ENCODE data around the gene ZC3H18. TPM values are rescaled to one million over a fixed set of nuclear protein-coding genes. Genes with fewer than 3 reads are reported as not detected.

Gene ZC3H18
- total RNA-seq, 2 donors from 2014 or later, result 103 TPM

DNA sequence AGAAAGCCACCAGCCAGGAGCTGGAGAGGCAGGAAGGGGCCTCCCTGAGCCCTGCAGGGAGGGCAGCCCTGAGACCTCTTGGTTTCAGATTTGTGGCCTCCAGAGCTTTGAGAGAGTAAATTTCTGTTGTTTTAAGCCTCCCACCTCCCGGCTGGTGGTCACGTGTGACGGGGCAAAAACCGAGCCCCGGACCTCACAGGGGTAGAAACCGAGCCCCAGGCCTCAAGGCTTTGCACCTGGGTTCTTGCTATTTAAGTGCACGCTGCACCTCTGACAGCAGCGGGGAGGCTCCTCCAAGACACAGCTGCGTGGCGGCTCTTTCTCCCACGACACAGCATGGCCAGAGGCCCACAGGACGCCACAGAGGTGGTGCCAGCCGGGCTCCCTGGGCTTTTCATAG lies 17.4 kb upstream of the ZC3H18 start:
- ATAC-seq (replicated peaks), result no peak
- peaks cover 4% of the 10 kb centered on the region for H3K27me3 Mint-ChIP-seq
- no peaks in the 10 kb centered on the region for H3K4me1 Mint-ChIP-seq
- H3K4me3 Mint-ChIP-seq, result no peak overlapping the region
- H3K27ac Mint-ChIP-seq, result no peak overlapping the region
- H3K36me3 Mint-ChIP-seq (ENCODE audit: low read depth), result no peaks in the 10 kb centered on the region
- H3K9me3 Mint-ChIP-seq, result no peaks in the 10 kb centered on the region

DNA sequence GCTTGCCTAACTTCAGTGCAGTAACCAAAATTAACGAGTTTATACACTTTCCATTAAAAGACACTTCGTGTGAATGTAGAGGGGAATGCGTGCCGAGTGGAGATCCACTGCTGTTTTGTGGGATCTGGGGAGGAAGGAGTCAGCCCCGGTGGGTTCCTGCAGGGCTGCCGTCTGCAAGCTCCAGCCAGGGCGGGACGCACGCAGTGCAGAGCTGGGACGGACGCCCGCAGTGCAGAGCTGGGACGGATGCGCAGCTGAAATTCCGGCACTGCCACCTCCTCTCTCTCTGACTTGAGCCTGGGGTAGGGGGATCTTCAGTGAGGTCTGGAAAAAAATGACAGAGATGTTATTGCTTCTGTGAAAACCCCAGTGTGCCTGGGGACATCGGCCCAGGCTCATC lies 16.5 kb upstream of the ZC3H18 start:
- no peak overlapping the region for H3K27ac Mint-ChIP-seq
- H3K4me3 Mint-ChIP-seq, result no peak overlapping the region
- no peaks in the 10 kb centered on the region for H3K4me1 Mint-ChIP-seq
- H3K27me3 Mint-ChIP-seq, result peaks cover 4% of the 10 kb centered on the region
- no peaks in the 10 kb centered on the region for H3K9me3 Mint-ChIP-seq
- no peaks in the 10 kb centered on the region for H3K36me3 Mint-ChIP-seq (ENCODE audit: low read depth)
- no peak for ATAC-seq (replicated peaks)

DNA sequence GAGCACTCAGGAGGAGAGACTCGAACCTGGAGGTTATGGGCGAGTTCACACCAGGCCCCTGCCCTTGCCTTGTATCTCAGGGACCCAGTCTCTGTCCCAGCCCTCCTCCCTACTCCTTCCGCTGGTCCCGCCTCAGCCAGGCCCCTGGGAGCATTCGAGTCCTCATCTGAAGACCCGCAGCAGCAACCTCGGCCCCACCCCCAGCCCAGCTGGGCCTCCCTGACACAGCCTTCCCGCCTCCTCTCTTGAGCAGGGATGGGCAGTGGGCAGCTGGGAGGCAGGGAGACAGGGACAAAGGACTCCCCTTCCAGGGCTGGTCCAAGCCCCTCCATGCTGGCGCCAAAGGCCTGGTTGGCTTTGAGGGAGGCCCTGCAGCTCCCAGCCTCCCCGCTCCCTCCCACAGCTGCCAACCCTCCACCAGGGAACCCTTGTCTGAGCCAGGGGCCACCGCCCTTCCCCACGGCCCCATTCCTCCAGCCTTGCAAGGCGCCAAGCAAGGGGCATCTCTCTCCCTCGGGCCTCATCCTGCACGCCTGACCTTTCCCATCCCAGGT lies 15.4 kb upstream of the ZC3H18 start:
- H3K27me3 Mint-ChIP-seq, result peaks cover 4% of the 10 kb centered on the region
- no peak for ATAC-seq (replicated peaks)
- no peaks in the 10 kb centered on the region for H3K4me1 Mint-ChIP-seq
- H3K27ac Mint-ChIP-seq, result no peak overlapping the region
- H3K36me3 Mint-ChIP-seq (ENCODE audit: low read depth), result no peaks in the 10 kb centered on the region
- H3K9me3 Mint-ChIP-seq, result no peaks in the 10 kb centered on the region
- H3K4me3 Mint-ChIP-seq, result no peak overlapping the region

DNA sequence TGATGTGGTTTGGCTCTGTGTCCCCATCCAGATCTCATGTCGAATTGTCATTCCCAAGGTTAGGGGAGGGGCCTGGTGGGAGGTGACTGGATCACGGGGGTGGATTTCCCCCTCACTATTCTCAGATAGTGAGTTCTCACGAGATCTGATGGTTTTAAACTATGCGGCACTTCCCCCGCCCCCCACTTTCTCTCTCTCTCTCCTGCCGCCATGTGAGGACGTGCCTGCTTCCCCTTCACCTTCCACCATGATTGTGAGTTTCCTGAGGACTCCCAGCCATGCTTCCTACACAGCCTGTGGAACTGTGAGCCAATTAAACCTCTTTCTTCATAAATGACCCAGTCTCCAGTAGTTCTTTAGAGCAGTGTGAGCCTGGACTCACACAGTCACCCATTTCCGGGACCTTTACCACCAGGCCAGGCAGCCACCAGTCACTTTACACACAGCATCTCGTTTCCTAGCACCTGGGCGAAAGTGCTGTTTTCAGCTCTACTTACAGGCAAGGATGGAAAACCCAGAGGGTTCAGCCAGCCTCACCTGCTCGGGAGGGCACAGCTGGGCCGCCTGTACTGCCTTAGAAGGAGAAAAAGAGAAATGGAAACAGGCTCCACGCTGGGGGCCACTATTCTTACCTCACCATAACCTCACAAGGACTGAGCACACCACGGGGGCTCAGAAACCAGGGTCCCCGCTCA lies 13.8 kb upstream of the ZC3H18 start:
- Mint-ChIP-seq H3K36me3 (ENCODE audit: low read depth) (no peaks in the 10 kb centered on the region), H3K27ac (no peak overlapping the region), H3K27me3 (peaks cover 7% of the 10 kb centered on the region), H3K9me3 (no peaks in the 10 kb centered on the region), H3K4me3 (no peak overlapping the region), H3K4me1 (no peaks in the 10 kb centered on the region)
- no peak for ATAC-seq (replicated peaks)

DNA sequence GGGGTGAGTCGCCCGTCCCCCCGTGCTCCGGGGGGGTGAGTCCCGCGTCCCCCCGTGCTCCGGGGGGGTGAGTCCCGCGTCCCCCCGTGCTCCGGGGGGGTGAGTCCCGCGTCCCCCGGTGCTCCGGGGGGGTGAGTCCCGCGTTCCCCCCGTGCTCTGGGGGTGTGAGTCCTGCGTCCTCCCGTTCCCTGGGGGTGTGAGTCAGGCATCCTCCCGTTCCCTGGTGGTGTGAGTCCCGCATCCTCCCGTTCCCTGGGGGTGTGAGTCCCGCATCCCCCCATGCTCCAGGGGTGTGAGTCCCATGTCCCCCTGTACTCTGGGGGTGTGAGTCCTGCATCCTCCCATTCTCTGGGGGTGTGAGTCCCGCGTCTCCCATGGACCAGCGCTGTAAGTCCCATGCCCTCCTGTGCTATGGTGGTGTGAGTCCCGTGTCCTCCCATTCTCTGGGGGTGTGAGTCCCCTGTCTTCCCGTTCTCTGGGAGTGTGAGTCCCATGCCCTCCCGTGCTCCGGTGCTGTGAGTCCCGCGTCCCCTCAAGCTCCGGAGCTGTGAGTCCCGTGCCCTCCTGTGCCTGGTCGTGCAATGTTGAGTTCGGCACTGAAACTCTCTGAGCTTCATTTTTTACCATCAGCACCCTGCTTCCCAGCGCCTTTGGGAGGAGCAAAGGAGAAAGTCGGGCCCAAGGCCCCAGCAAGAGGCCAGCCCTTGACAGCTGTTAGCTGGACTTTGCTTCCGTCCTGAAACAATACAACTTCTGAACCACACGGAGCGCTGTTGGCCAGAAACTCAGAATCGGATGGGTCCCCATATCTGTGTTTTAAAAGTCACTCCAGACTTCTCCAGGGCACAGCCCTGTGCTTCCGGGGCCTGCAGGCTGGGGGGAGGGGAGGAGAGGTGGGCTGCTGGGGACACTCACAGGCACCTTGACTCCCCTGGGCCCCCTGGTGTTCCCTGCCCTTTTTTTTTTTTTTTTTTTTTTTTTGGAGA lies 11.5 kb upstream of the ZC3H18 start:
- no peaks in the 10 kb centered on the region for H3K36me3 Mint-ChIP-seq (ENCODE audit: low read depth)

DNA sequence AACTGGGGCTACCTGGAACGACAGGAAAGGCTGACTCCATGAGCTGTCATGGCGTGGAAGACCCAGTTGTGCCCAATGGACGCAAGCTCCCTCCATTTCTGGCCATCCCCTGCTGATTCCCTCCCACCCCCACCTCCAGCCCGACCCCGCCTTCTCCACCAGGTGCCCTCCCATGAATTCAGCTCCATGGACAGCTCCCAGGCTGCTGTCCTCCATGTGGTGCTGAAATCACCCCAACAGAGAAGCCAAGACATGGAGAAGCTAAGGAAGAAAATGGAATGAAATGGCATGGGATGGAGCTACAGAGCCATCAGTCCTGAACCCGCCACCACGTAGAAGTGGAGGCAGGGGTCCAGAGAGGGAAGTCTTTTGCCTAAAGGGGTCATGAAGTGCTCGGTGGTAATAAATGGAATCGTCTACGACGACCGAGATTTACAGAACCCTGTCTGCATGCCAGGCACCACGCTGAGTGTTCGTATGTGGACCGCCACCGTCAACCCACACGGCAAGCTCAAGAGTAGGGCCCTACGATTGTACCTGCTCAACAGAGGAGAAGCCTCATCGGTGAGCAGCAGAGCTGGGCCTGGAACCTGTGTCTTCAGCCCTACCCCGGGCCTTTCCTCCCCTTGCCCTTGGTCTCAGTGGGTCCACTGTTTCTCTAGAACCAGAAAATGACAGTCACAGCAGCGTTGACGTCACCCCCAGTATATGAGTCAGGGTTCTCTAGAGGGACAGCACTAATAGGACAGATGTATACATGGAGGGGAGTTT lies 9.3 kb upstream of the ZC3H18 start:
- Mint-ChIP-seq H3K4me1 (no peaks in the 10 kb centered on the region), H3K27ac (no peak overlapping the region), H3K36me3 (ENCODE audit: low read depth) (no peaks in the 10 kb centered on the region), H3K27me3 (peaks cover 7% of the 10 kb centered on the region), H3K9me3 (no peaks in the 10 kb centered on the region), H3K4me3 (no peak overlapping the region)
- peak; percentile 28 for ATAC-seq (replicated peaks)

More for the DNA sequence above, 11.5 kb upstream of the ZC3H18 start:
- H3K27me3 Mint-ChIP-seq, result peaks cover 7% of the 10 kb centered on the region
- no peaks in the 10 kb centered on the region for H3K9me3 Mint-ChIP-seq
- no peak for ATAC-seq (replicated peaks)
- H3K27ac Mint-ChIP-seq, result no peak overlapping the region
- no peak overlapping the region for H3K4me3 Mint-ChIP-seq
- no peaks in the 10 kb centered on the region for H3K4me1 Mint-ChIP-seq

DNA sequence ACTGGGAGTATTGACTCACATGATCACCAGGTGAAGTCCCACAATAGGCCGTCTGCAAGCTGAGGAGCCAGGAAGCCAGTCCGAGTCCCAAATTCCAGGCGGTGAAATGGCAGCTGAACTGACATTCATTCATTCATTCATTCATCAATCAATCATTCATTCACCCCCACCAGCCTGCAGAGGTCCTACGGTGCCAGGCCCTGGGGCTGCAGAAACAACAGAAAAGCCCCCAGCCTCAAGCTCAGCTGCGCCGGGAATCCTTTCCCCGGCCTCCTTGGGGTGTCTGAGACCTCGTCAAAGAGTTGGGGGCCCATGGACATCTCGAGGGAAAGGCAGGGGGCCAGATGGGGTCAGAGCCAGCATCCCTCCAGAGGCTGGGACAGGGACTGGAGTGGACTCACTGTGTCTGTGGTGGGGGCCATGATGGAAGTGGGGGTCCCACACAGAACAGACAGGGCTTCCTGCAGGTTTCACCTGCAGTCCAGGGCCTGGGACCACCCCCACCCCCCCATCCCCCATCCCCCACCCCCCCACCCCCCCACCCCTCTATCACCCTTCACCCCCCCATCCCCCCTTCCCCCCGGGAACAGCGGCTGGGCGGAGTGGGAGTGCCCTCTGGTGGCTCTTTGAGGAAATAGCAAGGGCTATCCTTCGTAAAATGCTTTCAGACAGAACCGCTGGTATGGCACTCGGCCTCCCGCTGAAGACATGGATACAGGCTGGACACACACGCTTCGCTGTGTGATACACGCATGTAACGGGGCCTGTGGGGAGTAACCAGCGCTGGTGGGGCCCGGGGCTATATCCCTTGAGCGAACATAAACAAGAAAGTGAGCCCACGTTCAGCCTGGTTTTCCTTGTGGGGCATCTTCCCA lies 8.5 kb upstream of the ZC3H18 start:
- Mint-ChIP-seq H3K9me3 (no peaks in the 10 kb centered on the region), H3K4me1 (peaks cover 7% of the 10 kb centered on the region), H3K36me3 (ENCODE audit: low read depth) (no peaks in the 10 kb centered on the region), H3K27me3 (peaks cover 7% of the 10 kb centered on the region), H3K4me3 (no peak overlapping the region), H3K27ac (no peak overlapping the region)
- ATAC-seq (replicated peaks), result no peak

DNA sequence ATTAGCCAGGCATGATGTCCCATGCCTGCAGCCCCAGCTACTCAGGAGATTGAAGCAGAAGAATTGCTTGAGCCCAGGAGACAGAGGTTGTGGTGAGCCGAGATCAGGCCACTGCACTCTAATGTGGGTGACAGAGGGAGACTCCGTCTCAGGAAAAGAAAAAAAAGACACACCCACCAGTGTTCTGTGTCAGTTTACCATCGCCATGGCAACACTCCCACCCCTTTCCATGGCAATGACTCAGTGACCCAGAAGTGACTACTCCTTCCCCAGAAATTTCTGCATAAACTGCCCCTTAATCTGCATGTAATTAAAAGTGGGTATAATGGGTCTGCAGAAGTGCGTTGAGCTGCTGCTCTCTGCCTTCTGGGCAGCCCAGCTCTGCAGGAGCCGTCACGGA lies 4.0 kb upstream of the ZC3H18 start:
- Mint-ChIP-seq H3K27ac (peak overlapping the region; percentile 69), H3K4me1 (peaks cover 12% of the 10 kb centered on the region), H3K4me3 (peak overlapping the region; percentile 1), H3K27me3 (no peaks in the 10 kb centered on the region), H3K9me3 (no peaks in the 10 kb centered on the region), H3K36me3 (ENCODE audit: low read depth) (no peaks in the 10 kb centered on the region)
- ATAC-seq (replicated peaks), result peak; percentile 81

DNA sequence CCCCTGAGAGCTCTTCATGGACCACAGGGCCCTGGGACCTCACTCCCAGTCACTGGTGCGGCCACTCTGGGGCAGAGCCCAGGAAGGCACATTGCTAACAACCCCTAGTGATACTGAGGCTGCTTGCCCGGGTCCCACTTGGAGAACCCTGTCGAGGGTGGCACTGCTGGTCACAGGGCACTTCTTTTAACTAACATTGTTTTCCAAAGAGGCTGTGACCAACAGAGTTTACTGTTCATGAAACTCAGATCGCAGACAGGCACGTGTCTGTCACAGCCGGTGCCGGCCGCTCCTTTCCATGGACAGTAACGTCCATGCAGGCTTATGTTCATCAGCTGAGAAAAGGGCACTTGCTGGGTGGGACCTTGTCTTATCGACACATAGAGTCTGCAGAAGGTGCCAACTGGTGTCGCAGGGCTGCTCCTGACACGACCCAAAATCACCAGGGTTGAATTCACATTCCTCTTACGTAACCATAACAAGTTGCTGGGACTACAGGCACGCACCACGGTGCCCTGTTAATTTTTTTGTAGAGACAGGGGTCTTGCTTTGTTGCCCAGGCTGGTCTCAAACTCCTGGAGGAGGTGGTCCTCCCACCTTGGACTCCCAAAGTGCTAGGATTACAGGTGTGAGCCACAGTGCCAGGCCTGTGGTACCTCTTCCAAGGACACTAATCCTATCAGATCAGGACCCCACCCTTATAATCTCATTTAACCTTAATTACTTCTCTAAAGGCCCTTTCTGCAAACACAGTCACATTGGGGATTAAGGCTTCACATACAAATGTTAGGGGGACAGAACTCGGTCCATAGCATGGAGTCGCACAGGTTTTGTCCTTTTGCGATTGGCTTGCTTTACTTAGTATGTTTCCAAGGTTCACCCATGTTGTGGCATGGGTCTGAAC lies 1.2 kb upstream of the ZC3H18 start:
- no peak for ATAC-seq (replicated peaks)
- peaks cover 12% of the 10 kb centered on the region for H3K4me1 Mint-ChIP-seq
- peak overlapping the region; percentile 84 for H3K27ac Mint-ChIP-seq

DNA sequence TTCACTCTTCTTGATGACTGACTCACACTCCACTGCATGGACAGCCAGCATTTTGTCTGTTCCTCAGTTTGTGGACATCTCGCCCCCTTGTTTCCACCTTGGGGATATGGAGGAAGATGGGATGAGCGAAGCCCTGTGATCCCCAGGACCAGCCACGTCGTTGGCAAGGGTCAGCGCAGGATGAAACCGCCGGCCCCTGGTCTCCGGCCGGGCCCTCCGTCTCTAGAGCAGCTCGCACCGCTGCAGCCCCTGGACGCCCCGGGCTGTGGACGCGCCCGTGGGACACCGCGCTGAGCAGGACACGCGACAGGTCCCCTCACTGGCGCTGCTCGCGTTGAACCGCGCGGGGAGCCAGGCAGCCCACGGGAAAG lies 604 bp upstream of the ZC3H18 start:
- Mint-ChIP-seq H3K9me3 (no peaks in the 10 kb centered on the region), H3K36me3 (ENCODE audit: low read depth) (peaks cover 32% of the 10 kb centered on the region), H3K4me1 (peaks cover 12% of the 10 kb centered on the region), H3K4me3 (peak overlapping the region; percentile 84), H3K27me3 (no peaks in the 10 kb centered on the region), H3K27ac (peak overlapping the region; percentile 84)
- peak; percentile 33 for ATAC-seq (replicated peaks)

More for the DNA sequence above, 1.2 kb upstream of the ZC3H18 start:
- H3K36me3 Mint-ChIP-seq (ENCODE audit: low read depth), result peaks cover 27% of the 10 kb centered on the region
- H3K9me3 Mint-ChIP-seq, result no peaks in the 10 kb centered on the region
- no peaks in the 10 kb centered on the region for H3K27me3 Mint-ChIP-seq
- H3K4me3 Mint-ChIP-seq, result peak overlapping the region; percentile 84

DNA sequence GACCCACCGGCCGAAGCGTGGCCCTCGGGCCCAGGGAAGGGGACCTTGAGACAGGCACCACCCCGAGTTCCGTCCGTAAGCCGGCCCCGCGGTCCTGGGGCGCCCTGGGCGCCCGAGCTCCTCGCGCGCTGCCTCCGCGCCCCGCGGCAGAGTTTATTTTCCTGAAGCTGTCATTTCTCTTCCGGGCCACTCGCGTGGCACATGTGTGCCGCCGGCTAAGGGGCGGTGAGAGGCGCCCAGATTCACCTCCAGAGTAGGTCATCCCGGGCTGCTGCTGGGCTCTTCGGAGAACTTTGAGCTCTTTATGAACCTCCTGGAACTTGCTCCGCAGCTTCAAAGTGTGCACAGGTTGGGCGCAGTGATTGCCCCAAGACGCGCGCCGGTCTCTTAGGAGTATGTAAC lies 489 bp downstream of the ZC3H18 start:
- peaks cover 12% of the 10 kb centered on the region for H3K4me1 Mint-ChIP-seq
- peak overlapping the region; percentile 84 for H3K4me3 Mint-ChIP-seq
- H3K27me3 Mint-ChIP-seq, result no peaks in the 10 kb centered on the region
- peaks cover 42% of the 10 kb centered on the region for H3K36me3 Mint-ChIP-seq (ENCODE audit: low read depth)
- H3K9me3 Mint-ChIP-seq, result no peaks in the 10 kb centered on the region
- H3K27ac Mint-ChIP-seq, result peak overlapping the region; percentile 84
- peak; percentile 35 for ATAC-seq (replicated peaks)

DNA sequence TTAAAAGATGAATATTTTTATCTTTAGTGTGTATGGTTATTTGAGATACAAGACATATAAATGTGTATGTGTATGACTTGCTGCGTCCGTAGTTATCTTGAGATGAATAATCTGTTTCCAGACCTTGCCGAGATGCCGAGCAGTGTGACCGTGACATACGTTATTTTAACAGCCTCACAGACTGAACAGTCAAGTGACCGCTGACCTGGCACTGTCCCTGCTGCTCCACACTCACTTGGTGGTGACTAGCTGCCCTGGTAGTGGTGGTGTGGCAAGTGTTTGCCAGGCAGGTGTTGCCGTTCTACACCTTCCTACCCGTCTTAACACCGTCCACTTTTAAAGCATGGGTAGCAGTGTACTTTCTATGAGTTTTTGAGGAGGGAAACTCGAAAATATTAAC lies 5.0 kb downstream of the ZC3H18 start:
- H3K4me1 Mint-ChIP-seq, result peaks cover 10% of the 10 kb centered on the region
- no peaks in the 10 kb centered on the region for H3K27me3 Mint-ChIP-seq
- no peak overlapping the region for H3K27ac Mint-ChIP-seq
- H3K36me3 Mint-ChIP-seq (ENCODE audit: low read depth), result peaks cover 80% of the 10 kb centered on the region
- no peaks in the 10 kb centered on the region for H3K9me3 Mint-ChIP-seq
- no peak overlapping the region for H3K4me3 Mint-ChIP-seq
- ATAC-seq (replicated peaks), result no peak

DNA sequence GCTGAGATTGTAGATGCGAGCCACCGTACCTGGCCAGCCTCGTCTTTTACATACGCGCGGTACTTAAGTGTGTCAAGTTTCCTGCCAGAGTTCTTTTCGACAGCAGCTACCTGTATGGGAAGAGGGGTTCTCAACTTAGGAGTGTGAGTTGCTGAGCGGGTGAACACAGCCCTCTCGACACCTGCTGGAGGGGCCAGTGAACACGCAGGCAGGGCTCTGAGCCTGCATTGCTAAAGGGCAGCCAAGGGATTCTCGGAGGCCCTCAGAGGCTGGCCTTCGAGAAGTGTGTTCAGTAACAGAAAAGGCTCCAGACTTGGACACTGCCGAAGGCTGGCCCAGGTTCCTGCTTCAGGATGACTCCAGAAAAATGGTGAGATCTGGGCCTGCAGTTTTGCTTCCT lies 6.1 kb downstream of the ZC3H18 start:
- ATAC-seq (replicated peaks), result no peak
- Mint-ChIP-seq H3K4me3 (no peak overlapping the region), H3K9me3 (no peaks in the 10 kb centered on the region), H3K27me3 (no peaks in the 10 kb centered on the region), H3K36me3 (ENCODE audit: low read depth) (peaks cover 89% of the 10 kb centered on the region), H3K4me1 (peaks cover 16% of the 10 kb centered on the region), H3K27ac (no peak overlapping the region)

All from activated T-helper 17 cell treated with anti-CD3 and anti-CD28 coated beads, Interleukin-2, amount 50 U/mL, for 72 hours (primary cell).